GM12878 (cell line): ENCODE results near the gene WASF2. TPM values are rescaled to one million over a fixed set of nuclear protein-coding genes. Genes with fewer than 3 reads are reported as not detected.

Experiments used
- ATAC-seq: fragments of 200-7000 bp; cut with Tn5 transposase; 3 replicates; pipeline ENCODE4 v1.9.1; 2020; ENCODE audit warnings: mild to moderate bottlenecking, moderate library complexity
- BruUV-seq: library from RNA; stranded (reverse); fragments of 400-500 nt; replicated peaks from 2 replicates; lab custom pipeline; 2021; lab: Mats Ljungman, UMichigan
- CTCF ChIA-PET: fragments of 300-600 bp; sonication (Branson Sonifier 250); formaldehyde crosslinking; extraction: SDS; loops from one replicate; lab custom pipeline; 2021; ENCODE audit warnings: inconsistent platforms; lab: Yijun Ruan, JAX
- POLR2A ChIA-PET: fragments of 350-600 bp; formaldehyde crosslinking; extraction: SDS; loops from one replicate; lab custom pipeline; 2021; ENCODE audit warnings: inconsistent platforms; lab: Charles Lee
- RAD21 ChIA-PET: fragments of 300-600 bp; sonication (Branson Sonifier 250); formaldehyde crosslinking; loops from one replicate; lab custom pipeline; 2023; ENCODE audit warnings: antibody characterized with exemption; ENCODE audit not compliant: unreplicated experiment; lab: Charles Lee
- SMC1A ChIA-PET: fragments of 300-600 bp; sonication (Branson Sonifier 250); formaldehyde crosslinking; loops from one replicate; lab custom pipeline; 2023; ENCODE audit not compliant: unreplicated experiment, uncharacterized antibody; lab: Charles Lee
- DNase-seq: peaks from one replicate; pipeline ENCODE4 v3.0.0-alpha.2; 2011; ENCODE audit warnings: low read depth, low spot score
- FAIRE-seq: peaks from 3 replicates; lab custom pipeline; 2011; peaks lifted over from hg19 to GRCh38; lab: Jason Lieb, UNC
- H2AFZ ChIP-seq: 2 replicates; pipeline ENCODE4 v1.6.0; 2011; ENCODE audit warnings: low read depth, low read length, control low read depth; ENCODE audit not compliant: control insufficient read depth
- H3K27ac ChIP-seq: 2 replicates; pipeline ENCODE4 v1.5.1; 2011; ENCODE audit warnings: control low read depth; ENCODE audit not compliant: control insufficient read depth, insufficient read depth
- H3K27me3 ChIP-seq, 2 experiments: replicated peaks in 1 of 2; 2 replicates each; pipeline versions ENCODE4 v1.6.0 to v1.6.1; 2011; ENCODE audit warnings: low read length in 1 of 2; ENCODE audit not compliant: control insufficient read depth in 2 of 2, insufficient read depth in 2 of 2
- H3K36me3 ChIP-seq, 2 experiments: 2 replicates each; pipeline ENCODE4 v1.5.1; 2011; ENCODE audit warnings: low read length in 1 of 2; ENCODE audit not compliant: control insufficient read depth in 2 of 2, insufficient read depth in 2 of 2
- H3K4me1 ChIP-seq: 2 replicates; pipeline ENCODE4 v1.6.1; 2011; ENCODE audit warnings: mild to moderate bottlenecking, low read length, moderate library complexity, mixed read lengths; ENCODE audit not compliant: control insufficient read depth, insufficient read depth
- H3K4me2 ChIP-seq: 2 replicates; pipeline ENCODE4 v1.6.0; 2011; ENCODE audit warnings: control low read depth; ENCODE audit not compliant: control insufficient read depth, insufficient read depth
- H3K4me3 ChIP-seq: fragments of 200-600 bp; sonication (generic); 2 replicates; pipeline ENCODE4 v1.5.1; 2016
- H3K79me2 ChIP-seq: 2 replicates; pipeline ENCODE4 v1.6.0; 2011; ENCODE audit warnings: low read length; ENCODE audit not compliant: control insufficient read depth, insufficient read depth
- H3K9ac ChIP-seq: 2 replicates; pipeline ENCODE4 v1.8.0; 2011; ENCODE audit warnings: low read length, control low read depth, mixed read lengths; ENCODE audit not compliant: control insufficient read depth, insufficient read depth
- H3K9me3 ChIP-seq: replicated peaks from 3 replicates; pipeline ENCODE4 v1.5.1; 2011; ENCODE audit warnings: mild to moderate bottlenecking, low read length; ENCODE audit not compliant: control insufficient read depth, insufficient read depth
- H4K20me1 ChIP-seq: 2 replicates; pipeline ENCODE4 v1.6.0; 2011; ENCODE audit not compliant: control insufficient read depth, insufficient read depth
- ATF2 ChIP-seq: IDR thresholded peaks from 2 replicates; pipeline ENCODE4 v1.6.1; 2012; ENCODE audit warnings: low read length, inconsistent platforms
- BACH1 ChIP-seq: fragments of 450-650 bp; IDR thresholded peaks from 2 replicates; pipeline ENCODE4 v1.6.1; 2017; ENCODE audit warnings: mild to moderate bottlenecking, borderline replicate concordance
- CBFB ChIP-seq: IDR thresholded peaks from 2 replicates; pipeline ENCODE4 v1.6.1; 2016; ENCODE audit warnings: antibody characterized with exemption, low read depth
- CBX5 ChIP-seq: sonication (generic); IDR thresholded peaks from 2 replicates; pipeline ENCODE4 v1.6.1; 2016; ENCODE audit warnings: low read depth, moderate library complexity, mild to moderate bottlenecking, inconsistent platforms
- E2F4 ChIP-seq: IDR thresholded peaks from 2 replicates; pipeline ENCODE4 v1.6.1; 2012; ENCODE audit warnings: low read depth, low read length, improper control_type of control experiment
- E4F1 ChIP-seq: fragments of 450-650 bp; IDR thresholded peaks from 2 replicates; pipeline ENCODE4 v1.6.1; 2018; ENCODE audit warnings: borderline replicate concordance, mild to moderate bottlenecking; ENCODE audit not compliant: partially characterized antibody
- IKZF1 ChIP-seq: fragments of 450-650 bp; conservative IDR thresholded peaks from 2 replicates; pipeline ENCODE4 v1.6.1; 2017; ENCODE audit warnings: antibody characterized with exemption, mild to moderate bottlenecking
- KAT2A ChIP-seq: conservative IDR thresholded peaks from 2 replicates; pipeline ENCODE4 v1.6.1; 2011; ENCODE audit warnings: low read depth, low read length; ENCODE audit not compliant: control insufficient read depth
- MTA3 ChIP-seq: IDR thresholded peaks from 2 replicates; pipeline ENCODE4 v1.6.1; 2012; ENCODE audit warnings: low read length, inconsistent platforms, borderline replicate concordance
- MYC ChIP-seq: IDR thresholded peaks from 2 replicates; pipeline ENCODE4 v1.6.1; 2011; ENCODE audit warnings: mild to moderate bottlenecking, low read length, moderate library complexity, inconsistent platforms; ENCODE audit not compliant: insufficient read depth, insufficient replicate concordance, insufficient read length, severe bottlenecking
- PAX5 ChIP-seq: IDR thresholded peaks from 2 replicates; pipeline ENCODE4 v1.6.1; 2011; ENCODE audit warnings: low read depth, low read length, borderline replicate concordance
- PKNOX1 ChIP-seq: fragments of 450-650 bp; IDR thresholded peaks from 2 replicates; pipeline ENCODE4 v1.6.1; 2016; ENCODE audit warnings: mild to moderate bottlenecking
- TCF3 ChIP-seq: IDR thresholded peaks from 2 replicates; pipeline ENCODE4 v1.6.1; 2012; ENCODE audit warnings: low read depth, mild to moderate bottlenecking, low read length, borderline replicate concordance; ENCODE audit not compliant: insufficient read depth
- YBX1 ChIP-seq: fragments of 450-650 bp; IDR thresholded peaks from 2 replicates; pipeline ENCODE4 v1.6.1; 2016; ENCODE audit warnings: antibody characterized with exemption
- WGBS: methylation state at CpG from one replicate; pipeline ENCODE4 v1.1.6; 2016; ENCODE audit warnings: low lambda C conversion rate; ENCODE audit not compliant: insufficient replicate concordance, insufficient coverage; ENCODE audit errors: missing lambda C conversion rate; 5-methylcytosine and 5-hydroxymethylcytosine counted together
- in situ Hi-C: fragments of 300-500 bp; cut with MboI; formaldehyde crosslinking; loops from 9 replicates; pipeline ENCODE4 v1.14.3; 2018; ENCODE audit warnings: mixed read lengths
- intact Hi-C: fragments of 100-400 bp; cut with micrococcal nuclease; formaldehyde crosslinking; loops from one replicate; pipeline ENCODE4 v1.14.2; 2022; ENCODE audit not compliant: unreplicated experiment
- polyA plus RNA-seq, 11 experiments: library from polyadenylated mRNA; depleted of rRNA in 4 of 11; unstranded in 6 of 11; stranded (reverse) in 5 of 11; fragments of >200 nt; fragmentation: Nextera tagmentation in 4 of 11; fragmentation: Illumina TruSeq in 1 of 11; extraction: Ambion mirVana in 4 of 11; extraction: Trizol in 1 of 11; gene quantifications; 1 replicate in 1 of 11; 2 replicates in 10 of 11; pipeline versions ENCODE4 v1.2.1 to v1.2.3, GENCODE V29; 2011 to 2016; ENCODE audit warnings: inconsistent platforms in 2 of 11, missing spikeins in 2 of 11, low read depth in 1 of 11
- total RNA-seq, 4 experiments: library from RNA; depleted of rRNA in 3 of 4; stranded (reverse); fragments of >200 nt in 3 of 4; fragmentation: Illumina TruSeq in 1 of 4; extraction: Trizol in 1 of 4; gene quantifications; 2 replicates each; pipeline versions ENCODE4 v1.2.1 to v1.2.3, GENCODE V29; 2013 to 2021

The WASF2 gene
- total and polyA plus RNA-seq, 10 of the 15 experiments (the other 5 are each of a cell fraction or from before 2014, with no cell fraction given) = 7.0 to 111 (median 37.1) TPM

GRCh38 chr1:27447883-27448282, 42.1 kb downstream of the WASF2 start:
- Histone ChIP-seq H3K9me3 (no peaks in the 10 kb centered on the region), H3K27ac (no peak overlapping the region), H2AFZ (no peak overlapping the region), H3K36me3 (peaks cover 4 to 5% of the 10 kb centered on the region in 2 experiments; a peak in 3 of 4 replicates), H3K4me1 (peaks cover 53% of the 10 kb centered on the region), H3K4me2 (no peak overlapping the region), H3K79me2 (peaks cover 65% of the 10 kb centered on the region), H3K9ac (no peak overlapping the region), H4K20me1 (no peaks in the 10 kb centered on the region), H3K27me3 (no peaks in the 10 kb centered on the region), H3K4me3 (no peak overlapping the region)
- ChIA-PET POLR2A (interaction anchor here (0.6 to 2.7 kb wide), 5 partner anchors 17 to 78 kb away, joined by 3 to 10 read pairs (median 4); no protein-coding TSS in a partner anchor), CTCF (interaction anchor here (1.1 to 15.8 kb wide), 6 partner anchors 11 to 150 kb away, joined by 3 to 240 read pairs (median 6); no protein-coding TSS in a partner anchor), SMC1A (interaction anchor here (1.1 to 24.6 kb wide), 7 partner anchors 9 to 42 kb away, joined by 3 to 470 read pairs (median 12); partner anchors contain the start of gene WASF2), RAD21 (interaction anchor here (1.3 to 5.3 kb wide), 4 partner anchors 10 to 41 kb away, joined by 3 to 47 read pairs (median 19); no protein-coding TSS in a partner anchor)
- DNase-seq = no peak
- no TSS peak for BruUV-seq
- in situ Hi-C loops = no loop called here
- FAIRE-seq = no peak
- no peak for ATAC-seq
- intact Hi-C loops = loop anchor here (5.0 kb wide), 1 partner anchor 44 kb away; the partner anchor contains the start of gene WASF2
- WGBS = 97% methylated on average over 3 of the region's 3 CpGs
- TF ChIP-seq CBFB (no peak), KAT2A (no peak), E2F4 (no peak), MTA3 (no peak), TCF3 (no peak), CBX5 (no peak), ATF2 (no peak), MYC (no peak), BACH1 (no peak), IKZF1 (no peak), PAX5 (no peak), E4F1 (no peak), PKNOX1 (no peak), YBX1 (no peak)
